ENCODE data around the gene ARID1B.

The ARID1B gene

DNA sequence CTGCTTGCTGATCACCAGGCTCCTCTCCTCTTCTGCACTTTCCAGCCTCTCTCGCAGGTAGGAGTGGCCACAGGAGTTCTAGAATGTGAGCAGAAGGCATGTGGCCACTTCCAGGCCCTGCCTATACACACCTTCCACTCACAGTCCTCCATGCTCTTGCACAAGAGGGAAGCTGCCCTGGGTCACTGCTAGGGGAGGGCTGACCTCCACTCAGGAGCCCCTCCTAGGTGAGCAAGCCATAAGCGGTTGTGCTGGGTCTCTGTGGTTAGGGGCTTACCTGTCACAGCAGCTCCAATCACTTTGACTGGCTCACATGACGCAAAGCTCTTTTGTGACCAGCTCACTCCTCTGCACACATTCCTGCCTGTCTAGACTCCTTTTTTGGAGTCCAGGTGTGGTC is 477.9 kb downstream of the ARID1B start:
- DNase-seq (ENCODE audit: low spot score) (no peak), ATAC-seq (ENCODE audit: low read depth) (no peak)
- H3K4me3 ChIP-seq (ENCODE audit: severe bottlenecking): no peak overlapping the region
- H3K9me3 ChIP-seq (ENCODE audit: severe bottlenecking): no peaks in the 10 kb centered on the region
- no peaks in the 10 kb centered on the region for H3K36me3 ChIP-seq (ENCODE audit: low read depth)
- H3K27me3 ChIP-seq (ENCODE audit: insufficient read depth, poor library complexity, severe bottlenecking): no peaks in the 10 kb centered on the region
- no peaks in the 10 kb centered on the region for H3K4me1 ChIP-seq (ENCODE audit: insufficient read depth, poor library complexity, severe bottlenecking)
- no peak overlapping the region for H3K27ac ChIP-seq (ENCODE audit: poor library complexity, severe bottlenecking)
- no peak for TF ChIP-seq CTCF (IDR thresholded peaks at IDR 0.05; ENCODE audit: poor library complexity, severe bottlenecking)

DNA sequence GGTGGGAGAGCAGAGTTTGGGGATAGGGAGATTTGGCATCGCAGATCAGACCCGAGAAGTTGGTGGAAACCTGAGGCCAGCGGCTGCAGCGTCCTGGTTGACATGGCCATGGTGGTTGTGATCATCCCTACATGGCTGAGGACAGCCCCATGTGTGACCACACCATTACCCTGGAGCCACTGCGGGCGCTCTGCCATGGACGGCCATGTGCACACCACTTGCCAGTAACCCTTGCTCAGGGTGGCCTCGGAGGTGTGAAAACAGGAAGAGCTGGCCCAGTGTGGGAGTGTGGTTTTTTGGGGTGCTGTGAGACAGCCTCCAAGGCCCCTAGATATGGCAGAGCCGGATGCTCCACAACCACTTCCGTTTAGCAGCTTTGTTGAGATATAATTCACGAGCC is 481.7 kb downstream of the ARID1B start:
- no peaks in the 10 kb centered on the region for H3K9me3 ChIP-seq (ENCODE audit: severe bottlenecking)
- H3K27ac ChIP-seq (ENCODE audit: poor library complexity, severe bottlenecking): no peak overlapping the region
- no peak for DNase-seq (ENCODE audit: low spot score)
- no peaks in the 10 kb centered on the region for H3K27me3 ChIP-seq (ENCODE audit: insufficient read depth, poor library complexity, severe bottlenecking)
- H3K4me1 ChIP-seq (ENCODE audit: insufficient read depth, poor library complexity, severe bottlenecking): no peaks in the 10 kb centered on the region
- no peak for TF ChIP-seq CTCF (IDR thresholded peaks at IDR 0.05; ENCODE audit: poor library complexity, severe bottlenecking)
- no peak for ATAC-seq (ENCODE audit: low read depth)
- no peak overlapping the region for H3K4me3 ChIP-seq (ENCODE audit: severe bottlenecking)
- H3K36me3 ChIP-seq (ENCODE audit: low read depth): no peaks in the 10 kb centered on the region

- ATAC-seq (ENCODE audit: low read depth) (no peak), DNase-seq (ENCODE audit: low spot score) (no peak)
- H3K4me1 ChIP-seq (ENCODE audit: insufficient read depth, poor library complexity, severe bottlenecking): no peaks in the 10 kb centered on the region
- no peaks in the 10 kb centered on the region for H3K27me3 ChIP-seq (ENCODE audit: insufficient read depth, poor library complexity, severe bottlenecking)
- no peak for TF ChIP-seq CTCF (IDR thresholded peaks at IDR 0.05; ENCODE audit: poor library complexity, severe bottlenecking)
- no peaks in the 10 kb centered on the region for H3K9me3 ChIP-seq (ENCODE audit: severe bottlenecking)
- H3K27ac ChIP-seq (ENCODE audit: poor library complexity, severe bottlenecking): no peak overlapping the region
- H3K36me3 ChIP-seq (ENCODE audit: low read depth): no peaks in the 10 kb centered on the region
- no peak overlapping the region for H3K4me3 ChIP-seq (ENCODE audit: severe bottlenecking)
These were observed 482.3 kb downstream of the ARID1B start for GRCh38 chr6:157259443-157259842.
